ENCODE data around the gene PDZRN4. TPM values are rescaled to one million over a fixed set of nuclear protein-coding genes. Genes with fewer than 3 reads are reported as not detected.
A peak's percentile ranks its signal among the peaks of the same experiment; 100 is the strongest.

PDZRN4 gene
- polyA plus RNA-seq, 1 donor from 2014 or later: 46.7 TPM

DNA sequence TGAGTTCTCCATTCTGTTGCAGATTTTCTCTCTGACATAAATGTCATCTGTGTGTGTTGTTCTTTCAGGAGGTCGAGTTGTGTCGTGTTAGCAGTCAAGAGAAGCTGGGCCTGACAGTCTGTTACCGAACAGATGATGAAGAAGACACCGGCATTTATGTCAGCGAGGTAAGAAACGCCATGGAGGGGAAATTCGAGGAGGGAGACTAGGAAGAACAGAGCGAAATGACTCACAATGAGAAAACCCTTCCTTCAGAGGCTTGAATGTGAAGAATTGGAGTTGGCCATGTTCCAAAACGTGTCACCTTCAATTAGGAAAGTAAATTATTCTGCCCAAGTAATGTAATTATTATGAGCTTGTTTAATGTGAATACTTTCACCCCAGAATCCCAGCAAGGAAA lies 364.5 kb downstream of the PDZRN4 start:
- no peak overlapping the region for H3K9ac ChIP-seq (ENCODE audit: low read length)
- TF ChIP-seq SMC3 (conservative IDR thresholded peaks at IDR 0.05; ENCODE audit: poor library complexity) (no peak), RAD21 (conservative IDR thresholded peaks at IDR 0.05) (no peak), EZH2 (IDR thresholded peaks at IDR 0.05; ENCODE audit: borderline replicate concordance, insufficient read depth, low read length, poor library complexity, severe bottlenecking) (no peak), TAF1 (IDR thresholded peaks at IDR 0.05; ENCODE audit: low read depth) (no peak), POLR2AphosphoS5 (IDR thresholded peaks at IDR 0.05) (peak; percentile 58), EP300 (conservative IDR thresholded peaks at IDR 0.05; ENCODE audit: poor library complexity, severe bottlenecking) (peak; percentile 65), MXI1 (conservative IDR thresholded peaks at IDR 0.05; ENCODE audit: poor library complexity, severe bottlenecking) (no peak)
- TF ChIP-seq, protein P1, sequence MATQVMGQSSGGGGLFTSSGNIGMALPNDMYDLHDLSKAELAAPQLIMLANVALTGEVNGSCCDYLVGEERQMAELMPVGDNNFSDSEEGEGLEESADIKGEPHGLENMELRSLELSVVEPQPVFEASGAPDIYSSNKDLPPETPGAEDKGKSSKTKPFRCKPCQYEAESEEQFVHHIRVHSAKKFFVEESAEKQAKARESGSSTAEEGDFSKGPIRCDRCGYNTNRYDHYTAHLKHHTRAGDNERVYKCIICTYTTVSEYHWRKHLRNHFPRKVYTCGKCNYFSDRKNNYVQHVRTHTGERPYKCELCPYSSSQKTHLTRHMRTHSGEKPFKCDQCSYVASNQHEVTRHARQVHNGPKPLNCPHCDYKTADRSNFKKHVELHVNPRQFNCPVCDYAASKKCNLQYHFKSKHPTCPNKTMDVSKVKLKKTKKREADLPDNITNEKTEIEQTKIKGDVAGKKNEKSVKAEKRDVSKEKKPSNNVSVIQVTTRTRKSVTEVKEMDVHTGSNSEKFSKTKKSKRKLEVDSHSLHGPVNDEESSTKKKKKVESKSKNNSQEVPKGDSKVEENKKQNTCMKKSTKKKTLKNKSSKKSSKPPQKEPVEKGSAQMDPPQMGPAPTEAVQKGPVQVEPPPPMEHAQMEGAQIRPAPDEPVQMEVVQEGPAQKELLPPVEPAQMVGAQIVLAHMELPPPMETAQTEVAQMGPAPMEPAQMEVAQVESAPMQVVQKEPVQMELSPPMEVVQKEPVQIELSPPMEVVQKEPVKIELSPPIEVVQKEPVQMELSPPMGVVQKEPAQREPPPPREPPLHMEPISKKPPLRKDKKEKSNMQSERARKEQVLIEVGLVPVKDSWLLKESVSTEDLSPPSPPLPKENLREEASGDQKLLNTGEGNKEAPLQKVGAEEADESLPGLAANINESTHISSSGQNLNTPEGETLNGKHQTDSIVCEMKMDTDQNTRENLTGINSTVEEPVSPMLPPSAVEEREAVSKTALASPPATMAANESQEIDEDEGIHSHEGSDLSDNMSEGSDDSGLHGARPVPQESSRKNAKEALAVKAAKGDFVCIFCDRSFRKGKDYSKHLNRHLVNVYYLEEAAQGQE (IDR thresholded peaks at IDR 0.05; ENCODE audit: borderline replicate concordance): no peak
- TF ChIP-seq, protein P2, sequence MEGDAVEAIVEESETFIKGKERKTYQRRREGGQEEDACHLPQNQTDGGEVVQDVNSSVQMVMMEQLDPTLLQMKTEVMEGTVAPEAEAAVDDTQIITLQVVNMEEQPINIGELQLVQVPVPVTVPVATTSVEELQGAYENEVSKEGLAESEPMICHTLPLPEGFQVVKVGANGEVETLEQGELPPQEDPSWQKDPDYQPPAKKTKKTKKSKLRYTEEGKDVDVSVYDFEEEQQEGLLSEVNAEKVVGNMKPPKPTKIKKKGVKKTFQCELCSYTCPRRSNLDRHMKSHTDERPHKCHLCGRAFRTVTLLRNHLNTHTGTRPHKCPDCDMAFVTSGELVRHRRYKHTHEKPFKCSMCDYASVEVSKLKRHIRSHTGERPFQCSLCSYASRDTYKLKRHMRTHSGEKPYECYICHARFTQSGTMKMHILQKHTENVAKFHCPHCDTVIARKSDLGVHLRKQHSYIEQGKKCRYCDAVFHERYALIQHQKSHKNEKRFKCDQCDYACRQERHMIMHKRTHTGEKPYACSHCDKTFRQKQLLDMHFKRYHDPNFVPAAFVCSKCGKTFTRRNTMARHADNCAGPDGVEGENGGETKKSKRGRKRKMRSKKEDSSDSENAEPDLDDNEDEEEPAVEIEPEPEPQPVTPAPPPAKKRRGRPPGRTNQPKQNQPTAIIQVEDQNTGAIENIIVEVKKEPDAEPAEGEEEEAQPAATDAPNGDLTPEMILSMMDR (IDR thresholded peaks at IDR 0.05; ENCODE audit: poor library complexity, severe bottlenecking): no peak
- H3K79me2 ChIP-seq (replicated peaks; ENCODE audit: insufficient read depth, low read length): no peaks in the 10 kb centered on the region
- no peaks in the 10 kb centered on the region for H3K36me3 ChIP-seq (ENCODE audit: insufficient read depth, low read length)
- peak overlapping the region; percentile 16 for H3K27ac ChIP-seq (ENCODE audit: low read length)
- no peak overlapping the region for H3K4me2 ChIP-seq (ENCODE audit: low read length)
- no peaks in the 10 kb centered on the region for H3K27me3 ChIP-seq (ENCODE audit: insufficient read depth, low read depth, low read length)
- H3K9me3 ChIP-seq (ENCODE audit: low read length): no peaks in the 10 kb centered on the region
- no peak overlapping the region for H3K4me3 ChIP-seq (ENCODE audit: low read length)
- no peak overlapping the region for H2AFZ ChIP-seq (ENCODE audit: low read depth, low read length)
- H3F3A ChIP-seq (ENCODE audit: insufficient read depth, low read length, poor library complexity, severe bottlenecking): no peaks in the 10 kb centered on the region
- H4K20me1 ChIP-seq (ENCODE audit: insufficient read depth): no peaks in the 10 kb centered on the region
- H3K9me2 ChIP-seq (ENCODE audit: insufficient read depth, low read length): no peaks in the 10 kb centered on the region

DNA sequence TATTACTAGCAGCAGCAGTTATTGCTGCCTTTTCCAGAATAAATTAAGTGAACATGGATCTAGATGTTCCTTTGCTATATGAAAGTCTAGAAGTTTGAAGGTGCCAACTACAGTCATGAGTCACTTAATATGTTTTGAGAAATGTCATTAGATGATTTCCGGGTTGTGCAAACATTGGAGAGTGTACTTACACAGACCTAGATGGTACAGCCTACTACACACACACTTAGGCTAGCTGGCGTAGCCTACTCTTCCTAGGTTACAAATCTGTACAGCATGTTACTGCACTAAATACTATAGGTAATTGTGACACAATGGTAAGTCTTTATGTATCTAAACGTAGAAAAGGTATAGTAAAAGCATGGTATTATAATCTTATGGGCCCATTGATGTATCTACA lies 368.1 kb downstream of the PDZRN4 start:
- TF ChIP-seq RAD21 (conservative IDR thresholded peaks at IDR 0.05) (no peak), TAF1 (IDR thresholded peaks at IDR 0.05; ENCODE audit: low read depth) (no peak), EP300 (conservative IDR thresholded peaks at IDR 0.05; ENCODE audit: poor library complexity, severe bottlenecking) (no peak), MXI1 (conservative IDR thresholded peaks at IDR 0.05; ENCODE audit: poor library complexity, severe bottlenecking) (no peak), POLR2AphosphoS5 (IDR thresholded peaks at IDR 0.05) (no peak), SMC3 (conservative IDR thresholded peaks at IDR 0.05; ENCODE audit: poor library complexity) (no peak), EZH2 (IDR thresholded peaks at IDR 0.05; ENCODE audit: borderline replicate concordance, insufficient read depth, low read length, poor library complexity, severe bottlenecking) (no peak)
- TF ChIP-seq, protein P1 (IDR thresholded peaks at IDR 0.05; ENCODE audit: borderline replicate concordance): no peak
- TF ChIP-seq, protein P2 (IDR thresholded peaks at IDR 0.05; ENCODE audit: poor library complexity, severe bottlenecking): no peak
- Histone ChIP-seq H3K79me2 (replicated peaks; ENCODE audit: insufficient read depth, low read length) (no peaks in the 10 kb centered on the region), H3K4me2 (ENCODE audit: low read length) (no peak overlapping the region), H3K36me3 (ENCODE audit: insufficient read depth, low read length) (no peaks in the 10 kb centered on the region), H3K27me3 (ENCODE audit: insufficient read depth, low read depth, low read length) (no peaks in the 10 kb centered on the region), H4K20me1 (ENCODE audit: insufficient read depth) (no peaks in the 10 kb centered on the region), H3K9ac (ENCODE audit: low read length) (no peak overlapping the region), H3K27ac (ENCODE audit: low read length) (no peak overlapping the region), H3K9me3 (ENCODE audit: low read length) (no peaks in the 10 kb centered on the region), H2AFZ (ENCODE audit: low read depth, low read length) (no peak overlapping the region), H3K4me3 (ENCODE audit: low read length) (no peak overlapping the region), H3F3A (ENCODE audit: insufficient read depth, low read length, poor library complexity, severe bottlenecking) (no peaks in the 10 kb centered on the region), H3K9me2 (ENCODE audit: insufficient read depth, low read length) (no peaks in the 10 kb centered on the region)
